DMS114 treated with DMSO at 0.1 percent for 48 hours (cell line): ENCODE data around the gene MTNR1A.

Experiments used
- DNase-seq: peaks from one replicate; lab custom pipeline; 2025; ENCODE audit not compliant: unreplicated experiment; lab: John Stamatoyannopoulos, UW

The MTNR1A gene

GRCh38 chr4:186554914-186555827, at the start of gene MTNR1A:
Gene MTNR1A, minus strand, starts transcription at chr4:186555567. Its CDS starts 202 bp downstream, at chr4:186555365.
- no peak for DNase-seq

- no peak for DNase-seq
These were observed 48.9 kb upstream of the MTNR1A start for GRCh38 chr4:186604124-186604807.

- no peak for DNase-seq
These were observed 47.6 kb upstream of the MTNR1A start for GRCh38 chr4:186602978-186603377.

GRCh38 chr4:186599483-186599882, 44.1 kb upstream of the MTNR1A start:
- DNase-seq = no peak

- no peak for DNase-seq
These were observed 43.3 kb upstream of the MTNR1A start for GRCh38 chr4:186598686-186599085.

GRCh38 chr4:186596850-186597390, 41.6 kb upstream of the MTNR1A start:
- no peak for DNase-seq

- DNase-seq = no peak
These were observed 41.0 kb upstream of the MTNR1A start for GRCh38 chr4:186596346-186596745.

- DNase-seq = no peak
These were observed 38.2 kb upstream of the MTNR1A start for GRCh38 chr4:186593587-186593973.

GRCh38 chr4:186592966-186593586, 37.7 kb upstream of the MTNR1A start:
- DNase-seq = no peak

- DNase-seq = no peak
These were observed 37.1 kb upstream of the MTNR1A start for GRCh38 chr4:186592445-186592844.

GRCh38 chr4:186591651-186592050, 36.3 kb upstream of the MTNR1A start:
- no peak for DNase-seq

- DNase-seq = no peak
These were observed 33.1 kb upstream of the MTNR1A start for GRCh38 chr4:186588503-186588902.

- peak; percentile 27 for DNase-seq
These were observed 32.1 kb upstream of the MTNR1A start for GRCh38 chr4:186587416-186588018.

GRCh38 chr4:186586205-186586604, 30.8 kb upstream of the MTNR1A start:
- DNase-seq = no peak

GRCh38 chr4:186584912-186585311, 29.5 kb upstream of the MTNR1A start:
- no peak for DNase-seq

GRCh38 chr4:186581421-186581820, 26.1 kb upstream of the MTNR1A start:
- no peak for DNase-seq

GRCh38 chr4:186580669-186581068, 25.3 kb upstream of the MTNR1A start:
- no peak for DNase-seq

- no peak for DNase-seq
These were observed 15.0 kb upstream of the MTNR1A start for GRCh38 chr4:186570193-186570996.

- DNase-seq = no peak
These were observed 14.3 kb upstream of the MTNR1A start for GRCh38 chr4:186569533-186570192.

GRCh38 chr4:186566068-186566467, 10.7 kb upstream of the MTNR1A start:
- no peak for DNase-seq
